ENCODE data around the gene IFI30. TPM values are rescaled to one million over a fixed set of nuclear protein-coding genes. Genes with fewer than 3 reads are reported as not detected.
A peak's percentile ranks its signal among the peaks of the same experiment; 100 is the strongest.

Gene IFI30
- polyA plus RNA-seq, 3 donors = 3,608 to 6,022 (median 4,550) TPM

DNA sequence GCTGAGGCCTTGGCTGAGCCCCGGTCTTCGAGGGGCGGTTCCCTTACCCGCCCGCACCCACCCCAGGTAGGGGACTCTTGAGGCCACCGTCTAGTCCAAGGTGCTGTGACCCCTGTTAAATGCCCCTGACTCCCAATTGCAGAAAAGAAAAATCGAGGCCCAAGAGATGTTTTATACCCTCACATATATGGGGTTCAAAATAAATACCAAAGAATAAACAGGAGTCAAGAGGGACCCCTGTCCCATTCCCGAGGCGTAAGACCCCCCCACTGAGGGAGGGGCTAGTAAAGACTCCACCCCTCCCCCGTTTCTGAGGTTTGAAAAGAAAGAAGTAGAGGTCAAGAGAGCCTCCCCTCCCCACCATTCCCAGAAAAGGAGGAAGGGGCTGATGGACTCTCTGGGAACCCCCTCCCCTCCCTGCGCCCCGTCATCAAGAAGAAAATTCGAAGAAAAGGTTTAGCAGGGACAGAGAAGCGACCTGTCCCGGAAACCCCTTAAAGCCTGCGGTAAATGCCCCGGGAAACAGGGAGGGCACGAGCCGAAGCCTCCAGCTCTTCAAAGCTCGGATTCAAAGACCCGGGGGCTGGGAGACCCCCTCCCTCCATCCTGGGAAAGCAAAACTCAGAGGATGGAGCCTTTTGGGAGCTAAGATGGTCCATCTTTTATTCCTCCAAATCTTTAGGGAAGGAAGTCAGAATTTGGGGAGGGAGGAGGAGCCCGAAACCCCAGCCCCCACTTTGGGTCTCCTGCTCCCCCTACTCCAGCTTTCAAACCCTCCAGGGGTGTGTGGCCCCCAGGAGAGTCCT, 31.0 kb downstream of the IFI30 start:
- 0% methylated on average over 13 of the region's 22 CpGs for WGBS (ENCODE audit: insufficient coverage)
- peak overlapping the region; percentile 84 to 94 for H3K4me3 Mint-ChIP-seq
- H3K9me3 ChIP-seq (replicated peaks in 1 of 2; ENCODE audit: control insufficient read depth in 1 of 2, insufficient read depth in 1 of 2, low read length in 2 of 2) = no peaks in the 10 kb centered on the region
- peaks cover 20 to 33% (median 27%) of the 10 kb centered on the region in 3 donors for H3K27me3 Mint-ChIP-seq (ENCODE audit: low read depth in 3 of 3)
- DNase-seq = peak in 2 of 3 donors; percentile 38 to 86
- H3K27ac Mint-ChIP-seq = peak overlapping the region; percentile 94 to 98 (median 97)
- peak overlapping the region; percentile 91 for H2AFZ ChIP-seq (ENCODE audit: insufficient read depth, low read depth, low read length, poor library complexity, severe bottlenecking)
- H3K4me1 ChIP-seq (ENCODE audit: control insufficient read depth in 1 of 2, insufficient read depth in 2 of 2, low read length in 2 of 2) = peaks cover 23 to 29% of the 10 kb centered on the region in 2 donors
- peaks cover 24% of the 10 kb centered on the region for H3K4me1 Mint-ChIP-seq
- peaks cover 11% of the 10 kb centered on the region for H4K20me1 ChIP-seq (ENCODE audit: insufficient read depth, low read length)
- peak overlapping the region; percentile 96 for H3K4me2 ChIP-seq (replicated peaks; ENCODE audit: extremely low read depth, low read length, poor library complexity, severe bottlenecking)
- peak overlapping the region; percentile 73 for H3K9ac ChIP-seq (ENCODE audit: insufficient read depth, low read length, poor library complexity, severe bottlenecking)
- peaks cover 0 to 9% of the 10 kb centered on the region in 2 donors for H3K36me3 ChIP-seq (replicated peaks in 1 of 2; ENCODE audit: control insufficient read depth in 1 of 2, insufficient read depth in 2 of 2, low read length in 2 of 2)
- peak overlapping the region; percentile 70 to 85 for H3K27ac ChIP-seq (ENCODE audit: low read depth in 1 of 2, low read length in 2 of 2)
- H3K9me3 Mint-ChIP-seq = no peaks in the 10 kb centered on the region
- intact Hi-C loops (cut with micrococcal nuclease) = loop anchor here (5.0 to 10.0 kb wide), 3 partner anchors 50 to 210 kb away; partner anchors contain the start of genes PIK3R2 (in 1 of the 2) and SSBP4 (in 1 of the 2)
- peaks cover 20 to 23% of the 10 kb centered on the region in 2 donors for H3K36me3 Mint-ChIP-seq
- H3K79me2 ChIP-seq (ENCODE audit: insufficient read depth, low read length) = peaks cover 5% of the 10 kb centered on the region
- H3K4me3 ChIP-seq (replicated peaks in 1 of 3; ENCODE audit: low read depth in 2 of 3, low read length in 3 of 3) = peak overlapping the region; percentile 42 to 84 (median 51)
- TF ChIP-seq, protein P1, sequence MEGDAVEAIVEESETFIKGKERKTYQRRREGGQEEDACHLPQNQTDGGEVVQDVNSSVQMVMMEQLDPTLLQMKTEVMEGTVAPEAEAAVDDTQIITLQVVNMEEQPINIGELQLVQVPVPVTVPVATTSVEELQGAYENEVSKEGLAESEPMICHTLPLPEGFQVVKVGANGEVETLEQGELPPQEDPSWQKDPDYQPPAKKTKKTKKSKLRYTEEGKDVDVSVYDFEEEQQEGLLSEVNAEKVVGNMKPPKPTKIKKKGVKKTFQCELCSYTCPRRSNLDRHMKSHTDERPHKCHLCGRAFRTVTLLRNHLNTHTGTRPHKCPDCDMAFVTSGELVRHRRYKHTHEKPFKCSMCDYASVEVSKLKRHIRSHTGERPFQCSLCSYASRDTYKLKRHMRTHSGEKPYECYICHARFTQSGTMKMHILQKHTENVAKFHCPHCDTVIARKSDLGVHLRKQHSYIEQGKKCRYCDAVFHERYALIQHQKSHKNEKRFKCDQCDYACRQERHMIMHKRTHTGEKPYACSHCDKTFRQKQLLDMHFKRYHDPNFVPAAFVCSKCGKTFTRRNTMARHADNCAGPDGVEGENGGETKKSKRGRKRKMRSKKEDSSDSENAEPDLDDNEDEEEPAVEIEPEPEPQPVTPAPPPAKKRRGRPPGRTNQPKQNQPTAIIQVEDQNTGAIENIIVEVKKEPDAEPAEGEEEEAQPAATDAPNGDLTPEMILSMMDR (IDR thresholded peaks at IDR 0.05) = no peak
- peaks cover 0 to 10% of the 10 kb centered on the region in 2 donors for H3K27me3 ChIP-seq (ENCODE audit: control insufficient read depth in 2 of 2, insufficient read depth in 2 of 2, low read length in 2 of 2)

DNA sequence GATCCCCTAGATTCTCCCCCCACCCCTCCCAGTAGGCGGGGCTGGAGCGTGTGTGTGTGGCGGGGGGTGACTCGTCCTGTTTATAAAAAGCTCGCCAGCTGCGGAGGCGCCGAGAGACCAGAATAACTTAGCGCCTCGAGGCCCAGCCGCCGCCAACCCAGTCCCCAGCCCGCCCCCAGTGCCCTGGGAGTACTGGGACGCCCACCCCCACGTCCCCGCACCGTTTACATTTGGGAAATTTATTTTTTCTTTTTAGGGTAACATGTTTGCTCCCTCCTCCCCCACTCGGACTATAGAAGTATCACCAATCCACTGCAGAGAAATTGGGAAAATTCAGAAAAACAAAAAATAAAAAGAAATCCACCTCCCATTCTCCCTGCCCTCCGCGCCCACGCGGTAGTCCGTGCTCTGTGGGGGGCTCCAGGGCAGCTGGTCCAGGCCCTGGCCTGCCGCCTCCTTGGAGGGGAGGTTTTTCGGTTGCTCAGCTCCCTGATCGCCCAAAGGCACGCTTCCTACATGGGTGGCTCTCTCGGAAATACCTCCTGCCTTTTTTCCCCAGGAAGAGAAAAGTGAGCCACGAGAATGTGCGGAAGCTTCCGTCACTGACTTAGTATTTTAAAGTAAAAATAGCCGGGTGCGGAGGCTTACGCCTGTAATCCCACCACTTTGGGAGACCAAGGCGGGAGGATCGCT, 31.7 kb downstream of the IFI30 start:
- Mint-ChIP-seq H3K9me3 (no peaks in the 10 kb centered on the region), H3K27me3 (ENCODE audit: low read depth in 3 of 3) (peaks cover 24 to 40% (median 33%) of the 10 kb centered on the region in 3 donors), H3K4me1 (peaks cover 24% of the 10 kb centered on the region), H3K36me3 (peaks cover 13 to 15% of the 10 kb centered on the region in 2 donors), H3K27ac (peak overlapping the region; percentile 94 to 98 (median 97)), H3K4me3 (peak overlapping the region; percentile 84 to 94)
- H3K9me3 ChIP-seq (replicated peaks in 1 of 2; ENCODE audit: control insufficient read depth in 1 of 2, insufficient read depth in 1 of 2, low read length in 2 of 2) = no peaks in the 10 kb centered on the region
- H3K4me1 ChIP-seq (ENCODE audit: control insufficient read depth in 1 of 2, insufficient read depth in 2 of 2, low read length in 2 of 2) = peaks cover 23 to 29% of the 10 kb centered on the region in 2 donors
- DNase-seq = peak in 2 of 3 donors; percentile 21 to 43
- peak overlapping the region; percentile 96 for H3K4me2 ChIP-seq (replicated peaks; ENCODE audit: extremely low read depth, low read length, poor library complexity, severe bottlenecking)
- H3K27me3 ChIP-seq (ENCODE audit: control insufficient read depth in 2 of 2, insufficient read depth in 2 of 2, low read length in 2 of 2) = peaks cover 0 to 10% of the 10 kb centered on the region in 2 donors
- H2AFZ ChIP-seq (ENCODE audit: insufficient read depth, low read depth, low read length, poor library complexity, severe bottlenecking) = peak overlapping the region; percentile 91
- TF ChIP-seq, protein P1 (IDR thresholded peaks at IDR 0.05) = no peak
- H3K27ac ChIP-seq (ENCODE audit: low read depth in 1 of 2, low read length in 2 of 2) = peak overlapping the region; percentile 70 to 85
- peaks cover 5% of the 10 kb centered on the region for H3K79me2 ChIP-seq (ENCODE audit: insufficient read depth, low read length)
- peaks cover 0 to 1% of the 10 kb centered on the region in 2 donors for H3K36me3 ChIP-seq (replicated peaks in 1 of 2; ENCODE audit: control insufficient read depth in 1 of 2, insufficient read depth in 2 of 2, low read length in 2 of 2)
- peak overlapping the region; percentile 42 to 84 (median 51) for H3K4me3 ChIP-seq (replicated peaks in 1 of 3; ENCODE audit: low read depth in 2 of 3, low read length in 3 of 3)
- peaks cover 11% of the 10 kb centered on the region for H4K20me1 ChIP-seq (ENCODE audit: insufficient read depth, low read length)
- 24% methylated on average over 21 of the region's 36 CpGs for WGBS (ENCODE audit: insufficient coverage)
- H3K9ac ChIP-seq (ENCODE audit: insufficient read depth, low read length, poor library complexity, severe bottlenecking) = peak overlapping the region; percentile 73
- intact Hi-C loops (cut with micrococcal nuclease) = loop anchor here (5.0 to 10.0 kb wide), 3 partner anchors 51 to 209 kb away; partner anchors contain the start of genes PIK3R2 (in 1 of the 2) and SSBP4 (in 1 of the 2)

Measured in CD14-positive monocyte (primary cell).